ENCODE measurements around the gene POMT1. TPM values are rescaled to one million over a fixed set of nuclear protein-coding genes. Genes with fewer than 3 reads are reported as not detected.

POMT1 gene
- total and polyA plus RNA-seq, 2 of the 8 experiments (the other 6 are each of a cell fraction or from before 2014, with no cell fraction given): 22.3 to 33.2 TPM

DNA sequence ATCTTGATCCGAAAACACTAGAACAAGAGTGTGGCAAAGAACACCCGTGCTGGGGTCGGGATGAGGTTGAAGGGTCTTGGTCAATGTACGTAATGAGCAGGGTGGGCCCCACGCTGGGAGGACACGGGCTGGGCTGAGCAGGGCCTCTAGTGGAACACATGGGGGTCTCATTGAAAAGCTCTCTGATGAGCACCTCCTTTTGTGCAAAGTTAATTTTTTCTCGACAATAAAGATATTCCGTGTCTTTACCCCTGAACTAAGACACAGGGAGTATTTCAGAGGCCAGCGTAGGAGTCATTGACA is 20.3 kb downstream of the POMT1 start:
- Histone ChIP-seq H3K9me3 (ENCODE audit: insufficient read depth in 2 of 2, low read depth in 1 of 2, low read length in 1 of 2) (no peaks in the 10 kb centered on the region), H4K8ac (ENCODE audit: extremely low read depth, insufficient read depth, low read length) (no peak overlapping the region), H2BK20ac (ENCODE audit: low read length) (no peak overlapping the region), H3K4me3 (ENCODE audit: extremely low read depth in 1 of 4, insufficient read depth in 2 of 4, low read depth in 3 of 4, low read length in 4 of 4) (no peak overlapping the region), H3K9ac (replicated peaks in 1 of 4; ENCODE audit: extremely low read depth in 1 of 4, low read depth in 3 of 4, low read length in 3 of 4) (no peak overlapping the region), H4K5ac (ENCODE audit: insufficient read length, low read depth, low read length) (no peak overlapping the region), H3K56ac (replicated peaks; ENCODE audit: insufficient read length, low read depth, low read length) (no peak overlapping the region), H3K4me1 (replicated peaks in 1 of 4; ENCODE audit: control insufficient read depth in 3 of 4, insufficient read depth in 4 of 4, low read length in 3 of 4) (no peaks in the 10 kb centered on the region), H2BK120ac (replicated peaks; ENCODE audit: low read depth, low read length) (no peak overlapping the region), H2AFZ (ENCODE audit: low read length) (no peak overlapping the region), H4K20me1 (replicated peaks in 1 of 2; ENCODE audit: control insufficient read depth in 1 of 2, insufficient read depth in 2 of 2, low read length in 2 of 2) (peaks cover 5% of the 10 kb centered on the region in 2 experiments), H2AK5ac (ENCODE audit: low read depth, low read length) (no peak overlapping the region), H2BK15ac (ENCODE audit: low read length) (no peak overlapping the region), H3K79me2 (ENCODE audit: control insufficient read depth in 1 of 2, insufficient read depth in 2 of 2, low read length in 2 of 2) (no peaks in the 10 kb centered on the region), H2BK5ac (ENCODE audit: low read depth, low read length) (no peak overlapping the region), H4K91ac (replicated peaks; ENCODE audit: insufficient read length, low read length) (no peak overlapping the region), H3K36me3 (ENCODE audit: control insufficient read depth in 2 of 4, insufficient read depth in 4 of 4, low read length in 3 of 4) (peaks cover 12 to 76% (median 46%) of the 10 kb centered on the region in 4 experiments), H3K14ac (ENCODE audit: insufficient read length) (no peak overlapping the region), H3K23ac (ENCODE audit: insufficient read length) (no peak overlapping the region), H3K27ac (ENCODE audit: low read depth, low read length) (no peak overlapping the region), H3K4me2 (ENCODE audit: insufficient read depth in 1 of 2, low read depth in 2 of 2, low read length in 2 of 2) (no peak overlapping the region), H3K79me1 (ENCODE audit: low read depth, low read length) (no peaks in the 10 kb centered on the region), H3K27me3 (replicated peaks in 1 of 4; ENCODE audit: control insufficient read depth in 3 of 4, extremely low read depth in 1 of 4, insufficient read depth in 3 of 4, low read length in 3 of 4) (no peaks in the 10 kb centered on the region), H3K23me2 (ENCODE audit: low read depth, low read length) (no peaks in the 10 kb centered on the region), H3K18ac (ENCODE audit: extremely low read depth, low read length) (no peak overlapping the region), H3K4ac (replicated peaks; ENCODE audit: insufficient read length, low read depth, low read length) (no peak overlapping the region), H2BK12ac (ENCODE audit: low read depth, low read length) (no peak overlapping the region)
- WGBS, 2 experiments (ENCODE audit: extremely low coverage in 1 of 2, insufficient coverage in 1 of 2, insufficient read length in 1 of 2, insufficient replicate concordance in 2 of 2, low coverage in 1 of 2, low lambda C conversion rate in 2 of 2, missing lambda C conversion rate in 1 of 2): 94% methylated on average over 9 of the region's 9 CpGs; no CpG with 5 or more reads in 1 of the 2 experiments
- ChIA-PET POLR2A (ENCODE audit: partially characterized antibody) (interaction anchor here (0.7 to 2.9 kb wide), 8 partner anchors 10 to 361 kb away, joined by 3 to 24 read pairs (median 3); no protein-coding TSS in a partner anchor), CTCF (ENCODE audit: partially characterized antibody) (interaction anchor here (0.8 to 1.1 kb wide), 2 partner anchors 39 to 214 kb away, joined by 3 read pairs; no protein-coding TSS in a partner anchor)
- no peak for DNase-seq (ENCODE audit: low read depth in 1 of 2, low spot score in 2 of 2)
- no peak for FAIRE-seq
- TF ChIP-seq SAP30 (IDR thresholded peaks at IDR 0.05; ENCODE audit: insufficient read depth, insufficient replicate concordance, low read length) (no peak), GABPA (IDR thresholded peaks at IDR 0.05; ENCODE audit: borderline replicate concordance, insufficient read depth, low read length) (no peak), POLR2AphosphoS5 (IDR thresholded peaks at IDR 0.05; ENCODE audit: low read depth, low read length) (no peak), ZNF274 (IDR thresholded peaks at IDR 0.05; ENCODE audit: borderline replicate concordance, extremely low read depth, low read length) (no peak), EZH2 (IDR thresholded peaks at IDR 0.05; ENCODE audit: low read depth, low read length, severe bottlenecking) (no peak), YY1 (IDR thresholded peaks at IDR 0.05; ENCODE audit: low read depth, low read length) (no peak), NANOG (IDR thresholded peaks at IDR 0.05; ENCODE audit: insufficient read depth, low read depth, low read length, poor library complexity, severe bottlenecking) (no peak), CBX8 (IDR thresholded peaks at IDR 0.05; ENCODE audit: borderline replicate concordance, low read depth, low read length) (no peak), KDM4A (IDR thresholded peaks at IDR 0.05; ENCODE audit: low read depth, low read length, severe bottlenecking) (no peak), SUZ12 (IDR thresholded peaks at IDR 0.05; ENCODE audit: low read length) (no peak), CBX5 (IDR thresholded peaks at IDR 0.05; ENCODE audit: low read depth, low read length) (no peak), POU5F1 (IDR thresholded peaks at IDR 0.05; ENCODE audit: low read depth, low read length) (no peak), SIRT6 (IDR thresholded peaks at IDR 0.05; ENCODE audit: low read length) (no peak)
- TF ChIP-seq, protein P1, sequence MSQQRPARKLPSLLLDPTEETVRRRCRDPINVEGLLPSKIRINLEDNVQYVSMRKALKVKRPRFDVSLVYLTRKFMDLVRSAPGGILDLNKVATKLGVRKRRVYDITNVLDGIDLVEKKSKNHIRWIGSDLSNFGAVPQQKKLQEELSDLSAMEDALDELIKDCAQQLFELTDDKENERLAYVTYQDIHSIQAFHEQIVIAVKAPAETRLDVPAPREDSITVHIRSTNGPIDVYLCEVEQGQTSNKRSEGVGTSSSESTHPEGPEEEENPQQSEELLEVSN (IDR thresholded peaks at IDR 0.05): no peak
